Fibroblast of lung (primary cell): ENCODE measurements around the gene TAGLN2. TPM values are rescaled to one million over a fixed set of nuclear protein-coding genes. Genes with fewer than 3 reads are reported as not detected.

Source experiments
- DNase-seq, 2 donors: peaks; one replicate each; pipeline versions ENCODE4 v3.0.0 to v3.0.0-alpha.2; 2010; ENCODE audit warnings: low read depth in 2 of 2
- H2AFZ ChIP-seq: 2 replicates; pipeline ENCODE4 v1.5.1; 2012; ENCODE audit warnings: low read length, control low read depth, inconsistent platforms
- H3K27ac ChIP-seq: 2 replicates; pipeline ENCODE4 v1.5.1; 2011; ENCODE audit warnings: low read length, control low read depth; ENCODE audit not compliant: insufficient read depth
- H3K27me3 ChIP-seq: 2 replicates; pipeline ENCODE4 v1.5.1; 2011; ENCODE audit warnings: mild to moderate bottlenecking, low read length; ENCODE audit not compliant: control insufficient read depth, insufficient read depth
- H3K36me3 ChIP-seq: 2 replicates; pipeline ENCODE4 v1.5.1; 2011; ENCODE audit warnings: low read length; ENCODE audit not compliant: control insufficient read depth, insufficient read depth
- H3K4me1 ChIP-seq: 2 replicates; pipeline ENCODE4 v1.5.1; 2011; ENCODE audit warnings: low read length; ENCODE audit not compliant: control insufficient read depth, insufficient read depth; ENCODE audit errors: extremely low read depth
- H3K4me2 ChIP-seq: 2 replicates; pipeline ENCODE4 v1.5.1; 2011; ENCODE audit warnings: low read length, control low read depth; ENCODE audit not compliant: insufficient read depth; ENCODE audit errors: extremely low read depth
- H3K4me3 ChIP-seq, 4 experiments: fragments of 200-600 bp in 1 of 4; sonication (generic) in 1 of 4; replicated peaks in 1 of 4; 2 replicates each; pipeline ENCODE4 v1.5.1; 2011 to 2016; ENCODE audit warnings: low read length in 4 of 4, low read depth in 3 of 4, mild to moderate bottlenecking in 3 of 4, control low read depth in 2 of 4, inconsistent platforms in 1 of 4, mixed read lengths in 1 of 4; ENCODE audit not compliant: insufficient read depth in 1 of 4; ENCODE audit errors: control extremely low read depth in 1 of 4
- H3K79me2 ChIP-seq: 2 replicates; pipeline ENCODE4 v1.5.1; 2012; ENCODE audit warnings: mild to moderate bottlenecking, low read length, inconsistent platforms; ENCODE audit not compliant: control insufficient read depth, insufficient read depth
- H3K9ac ChIP-seq: 2 replicates; pipeline ENCODE4 v1.5.1; 2011; ENCODE audit warnings: mild to moderate bottlenecking, low read length, control low read depth; ENCODE audit not compliant: insufficient read depth
- H3K9me3 ChIP-seq: 2 replicates; pipeline ENCODE4 v1.5.1; 2012; ENCODE audit warnings: low read depth, low read length; ENCODE audit not compliant: control insufficient read depth, insufficient read depth
- H4K20me1 ChIP-seq: 2 replicates; pipeline ENCODE4 v1.5.1; 2011; ENCODE audit warnings: low read length; ENCODE audit not compliant: control insufficient read depth, insufficient read depth; ENCODE audit errors: extremely low read depth
- CTCF ChIP-seq, 2 donors: IDR thresholded peaks in 1 of 2; conservative IDR thresholded peaks in 1 of 2; 1 replicate in 1 of 2; 2 replicates in 1 of 2; pipeline ENCODE4 v1.5.1; 2011 to 2012; ENCODE audit warnings: low read length in 2 of 2, control low read depth in 1 of 2, inconsistent platforms in 1 of 2, low read depth in 1 of 2, mild to moderate bottlenecking in 1 of 2
- EZH2 ChIP-seq: IDR thresholded peaks from 2 replicates; pipeline ENCODE4 v1.5.1; 2012; ENCODE audit warnings: low read length, control low read depth, mild to moderate bottlenecking; ENCODE audit errors: missing control alignments
- polyA plus RNA-seq, 2 donors: library from polyadenylated mRNA; depleted of rRNA in 1 of 2; stranded (reverse) in 1 of 2; unstranded in 1 of 2; fragments of >200 nt; gene quantifications; 2 replicates each; pipeline ENCODE4 v1.2.1, GENCODE V29; 2011 to 2012; ENCODE audit warnings: missing spikeins in 1 of 2
- total RNA-seq: library from RNA; depleted of rRNA; stranded (reverse); fragments of >200 nt; gene quantifications from 2 replicates; pipeline ENCODE4 v1.2.1, GENCODE V29; 2014

TAGLN2 gene
- total and polyA plus RNA-seq, 2 donors (not counting 1 experiment from before 2014, with no cell fraction given) = 300 to 718 TPM

- Histone ChIP-seq H3K36me3 (no peaks in the 10 kb centered on the region), H3K4me1 (no peaks in the 10 kb centered on the region), H3K79me2 (no peaks in the 10 kb centered on the region), H3K27me3 (no peaks in the 10 kb centered on the region), H3K27ac (no peak overlapping the region), H2AFZ (no peak overlapping the region), H3K9ac (no peak overlapping the region), H3K4me2 (no peak overlapping the region), H3K9me3 (no peaks in the 10 kb centered on the region), H4K20me1 (no peaks in the 10 kb centered on the region), H3K4me3 (peak overlapping the region in 2 of 4 experiments; percentile 12 to 55)
- no peak for DNase-seq
- TF ChIP-seq EZH2 = no peak
- no peak for TF ChIP-seq CTCF (conservative IDR thresholded peaks at IDR 0.05 in 1 of 2, IDR thresholded peaks at IDR 0.05 in 1 of 2; ENCODE audit: low read depth in 1 of 2, low read length in 2 of 2)
Measured at GRCh38 chr1:159962176-159962575, 36.9 kb upstream of the TAGLN2 start.

GRCh38 chr1:159961636-159962035, 36.3 kb upstream of the TAGLN2 start:
- no peak overlapping the region for H2AFZ ChIP-seq
- H3K4me3 ChIP-seq = peak overlapping the region in 3 of 4 experiments; percentile 43 to 69 (median 55)
- peak overlapping the region; percentile 44 for H3K4me2 ChIP-seq

GRCh38 chr1:159960721-159961381, 35.5 kb upstream of the TAGLN2 start:
- peak overlapping the region; percentile 32 for H3K4me2 ChIP-seq
- peak overlapping the region; percentile 10 for H3K27ac ChIP-seq
- no peaks in the 10 kb centered on the region for H3K4me1 ChIP-seq

More at GRCh38 chr1:159961636-159962035, 36.3 kb upstream of the TAGLN2 start:
- Histone ChIP-seq H3K9ac (no peak overlapping the region), H4K20me1 (no peaks in the 10 kb centered on the region), H3K27ac (no peak overlapping the region), H3K79me2 (no peaks in the 10 kb centered on the region), H3K9me3 (no peaks in the 10 kb centered on the region), H3K27me3 (no peaks in the 10 kb centered on the region), H3K4me1 (no peaks in the 10 kb centered on the region), H3K36me3 (no peaks in the 10 kb centered on the region)
- DNase-seq = no peak
- TF ChIP-seq EZH2 = no peak

More at GRCh38 chr1:159960721-159961381, 35.5 kb upstream of the TAGLN2 start:
- Histone ChIP-seq H3K79me2 (no peaks in the 10 kb centered on the region), H3K9ac (no peak overlapping the region), H4K20me1 (no peaks in the 10 kb centered on the region), H2AFZ (peak overlapping the region; percentile 14), H3K9me3 (no peaks in the 10 kb centered on the region), H3K4me3 (peak overlapping the region; percentile 30 to 69 (median 49)), H3K27me3 (no peaks in the 10 kb centered on the region), H3K36me3 (no peaks in the 10 kb centered on the region)
- TF ChIP-seq EZH2 = no peak
- TF ChIP-seq CTCF (conservative IDR thresholded peaks at IDR 0.05 in 1 of 2, IDR thresholded peaks at IDR 0.05 in 1 of 2; ENCODE audit: low read depth in 1 of 2, low read length in 2 of 2) = no peak
- peak; percentile 87 for DNase-seq
